Osteocyte (in vitro differentiated cells): ENCODE data around the gene LRRC18. TPM values are rescaled to one million over a fixed set of nuclear protein-coding genes. Genes with fewer than 3 reads are reported as not detected.

Source experiments
- DNase-seq: peaks from one replicate; pipeline ENCODE4 v3.0.0; 2021; ENCODE audit warnings: mixed read lengths; ENCODE audit not compliant: unreplicated experiment; ENCODE audit errors: extremely low spot score
- H3K27ac Mint-ChIP-seq: one replicate; pipeline ENCODE4 v1.8.0; 2021; ENCODE audit warnings: mild to moderate bottlenecking, mixed read lengths; ENCODE audit not compliant: unreplicated experiment
- H3K27me3 Mint-ChIP-seq: one replicate; pipeline ENCODE4 v1.8.0; 2021; ENCODE audit warnings: mixed read lengths; ENCODE audit not compliant: unreplicated experiment
- H3K36me3 Mint-ChIP-seq: one replicate; pipeline ENCODE4 v1.8.0; 2021; ENCODE audit warnings: mixed read lengths; ENCODE audit not compliant: unreplicated experiment
- H3K4me1 Mint-ChIP-seq: one replicate; pipeline ENCODE4 v1.8.0; 2021; ENCODE audit warnings: mixed read lengths; ENCODE audit not compliant: unreplicated experiment
- H3K4me3 Mint-ChIP-seq: one replicate; pipeline ENCODE4 v1.8.0; 2021; ENCODE audit warnings: mild to moderate bottlenecking, moderate library complexity, mixed read lengths; ENCODE audit not compliant: unreplicated experiment
- H3K9me3 Mint-ChIP-seq: one replicate; pipeline ENCODE4 v1.8.0; 2021; ENCODE audit warnings: mixed read lengths; ENCODE audit not compliant: unreplicated experiment
- CTCF ChIP-seq: fragments of 200-600 bp; sonication (generic); IDR thresholded peaks from 2 replicates; pipeline ENCODE4 v1.5.0; 2021; ENCODE audit warnings: antibody characterized with exemption, mild to moderate bottlenecking, moderate library complexity
- total RNA-seq: library from RNA; stranded (reverse); gene quantifications from 2 replicates; pipeline ENCODE4 v1.2.1, GENCODE V29; 2021

LRRC18 gene
- total RNA-seq, 1 donor from 2014 or later = not detected

GRCh38 chr10:48900371-48900801, 39.3 kb downstream of the LRRC18 start:
- peak; percentile 63 for DNase-seq
- Mint-ChIP-seq H3K36me3 (no peaks in the 10 kb centered on the region), H3K4me1 (no peaks in the 10 kb centered on the region), H3K27me3 (no peaks in the 10 kb centered on the region), H3K9me3 (no peaks in the 10 kb centered on the region), H3K27ac (no peak overlapping the region), H3K4me3 (no peak overlapping the region)
- TF ChIP-seq CTCF = no peak

- TF ChIP-seq CTCF = no peak
- no peaks in the 10 kb centered on the region for H3K9me3 Mint-ChIP-seq
- H3K27me3 Mint-ChIP-seq = no peaks in the 10 kb centered on the region
- H3K36me3 Mint-ChIP-seq = no peaks in the 10 kb centered on the region
- no peak overlapping the region for H3K4me3 Mint-ChIP-seq
- no peaks in the 10 kb centered on the region for H3K4me1 Mint-ChIP-seq
- H3K27ac Mint-ChIP-seq = no peak overlapping the region
- peak; percentile 76 for DNase-seq
Observed at GRCh38 chr10:48899781-48900180, 39.9 kb downstream of the LRRC18 start.

DNA sequence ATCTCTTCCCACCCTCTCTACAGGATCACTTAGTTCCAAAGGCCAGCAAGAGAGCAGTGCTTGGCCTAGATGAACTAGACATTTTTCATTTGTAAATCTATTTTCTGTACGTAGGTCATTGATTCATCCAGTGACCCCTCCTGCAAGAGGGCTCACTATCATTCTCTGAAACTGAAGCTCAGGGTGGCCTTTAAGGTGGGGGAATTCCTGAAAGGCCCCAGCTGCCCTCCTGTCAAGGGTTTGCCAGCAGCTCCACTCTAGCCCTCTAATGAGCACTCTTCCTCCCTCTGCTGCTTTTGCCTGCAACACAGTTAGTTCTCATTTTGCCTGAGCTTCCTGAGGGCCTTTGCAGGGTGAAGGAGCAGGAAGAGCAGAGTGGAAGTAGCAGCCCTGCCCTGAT, 41.2 kb downstream of the LRRC18 start:
- Mint-ChIP-seq H3K27me3 (no peaks in the 10 kb centered on the region), H3K4me1 (no peaks in the 10 kb centered on the region), H3K36me3 (no peaks in the 10 kb centered on the region), H3K4me3 (no peak overlapping the region), H3K27ac (no peak overlapping the region), H3K9me3 (no peaks in the 10 kb centered on the region)
- no peak for TF ChIP-seq CTCF
- no peak for DNase-seq

GRCh38 chr10:48897441-48897790, 42.2 kb downstream of the LRRC18 start:
- Mint-ChIP-seq H3K36me3 (no peaks in the 10 kb centered on the region), H3K27ac (no peak overlapping the region), H3K27me3 (no peaks in the 10 kb centered on the region), H3K4me3 (no peak overlapping the region), H3K9me3 (no peaks in the 10 kb centered on the region), H3K4me1 (no peaks in the 10 kb centered on the region)
- peak; percentile 75 for DNase-seq
- no peak for TF ChIP-seq CTCF

DNA sequence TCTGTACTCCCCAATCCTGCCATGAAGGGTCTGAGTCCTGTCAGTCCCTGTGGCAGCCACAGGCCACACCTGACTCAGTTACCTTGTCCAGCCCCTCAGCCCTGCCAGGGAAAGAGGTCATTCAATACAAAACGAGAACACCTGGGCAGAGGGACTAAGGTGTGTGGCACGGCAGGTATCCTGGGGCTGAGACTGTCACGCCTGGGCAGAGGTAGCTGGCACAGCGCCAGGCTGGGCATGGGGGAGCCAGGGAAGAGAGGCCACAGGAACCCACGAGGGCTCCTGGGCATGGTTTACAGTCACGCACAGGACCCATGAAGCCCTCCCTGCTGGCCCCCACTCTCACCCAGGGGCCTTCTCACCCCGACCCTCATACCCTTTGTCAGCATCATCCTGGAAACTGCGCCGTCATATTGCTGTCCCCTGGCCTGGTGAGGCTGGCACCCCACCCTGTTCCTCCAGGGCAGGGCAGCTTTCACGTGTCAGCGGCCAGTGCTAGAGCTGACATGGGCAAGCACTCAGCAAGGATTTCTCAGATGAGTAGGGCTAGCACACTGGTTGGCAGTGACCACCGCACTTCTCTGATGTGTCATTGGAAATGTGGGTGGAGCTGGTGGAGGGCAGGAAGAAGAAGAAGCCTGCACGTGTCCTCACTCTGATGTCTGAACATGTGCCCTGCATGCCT, 42.7 kb downstream of the LRRC18 start:
- Mint-ChIP-seq H3K36me3 (no peaks in the 10 kb centered on the region), H3K4me3 (no peak overlapping the region), H3K27me3 (no peaks in the 10 kb centered on the region), H3K4me1 (no peaks in the 10 kb centered on the region), H3K27ac (no peak overlapping the region), H3K9me3 (no peaks in the 10 kb centered on the region)
- no peak for TF ChIP-seq CTCF
- DNase-seq = peak; percentile 85
